A549 (cell line): ENCODE measurements around the gene ZIC1.

Source experiments
- CBX2 ChIP-seq: fragments of 200-600 bp; sonication (generic); IDR thresholded peaks from 2 replicates; pipeline ENCODE4 v1.6.1; 2016; ENCODE audit warnings: low read depth, mild to moderate bottlenecking, borderline replicate concordance
- CBX8 ChIP-seq: fragments of 200-600 bp; sonication (generic); IDR thresholded peaks from 2 replicates; pipeline ENCODE4 v1.6.1; 2016
- CTCF ChIP-seq: fragments of >200 bp; sonication (Bioruptor Twin); formaldehyde crosslinking; IDR thresholded peaks from 3 replicates; pipeline ENCODE4 v1.5.1; 2016
- EHMT2 ChIP-seq: fragments of 200-600 bp; sonication (generic); IDR thresholded peaks from 2 replicates; pipeline ENCODE4 v1.6.1; 2016; ENCODE audit warnings: antibody characterized with exemption, low read depth, mild to moderate bottlenecking, moderate library complexity
- FOSL2 ChIP-seq, 2 experiments: fragments of 450-650 bp in 1 of 2; fragments of >200 bp in 1 of 2; sonication (Bioruptor Twin) in 1 of 2; formaldehyde crosslinking; IDR thresholded peaks; 2 replicates each; pipeline versions ENCODE4 v1.5.0 to v1.6.1; 2016 to 2020; ENCODE audit warnings: mild to moderate bottlenecking in 1 of 2, moderate library complexity in 1 of 2
- KDM5A ChIP-seq: fragments of 200-600 bp; sonication (generic); IDR thresholded peaks from 2 replicates; pipeline ENCODE4 v1.6.1; 2016; ENCODE audit warnings: antibody characterized with exemption, mild to moderate bottlenecking
- MAFK ChIP-seq: fragments of 450-650 bp; IDR thresholded peaks from 2 replicates; pipeline ENCODE4 v1.6.1; 2014; ENCODE audit not compliant: partially characterized antibody
- PHF8 ChIP-seq: fragments of 200-600 bp; sonication (generic); IDR thresholded peaks from 2 replicates; pipeline ENCODE4 v1.6.1; 2016; ENCODE audit warnings: low read depth, mild to moderate bottlenecking, antibody characterized with exemption, moderate library complexity, borderline replicate concordance
- POLR2A ChIP-seq: IDR thresholded peaks from 2 replicates; pipeline ENCODE4 v1.6.1; 2012; ENCODE audit warnings: mild to moderate bottlenecking, low read length
- TF ChIP-seq, protein P1 (sequence below): IDR thresholded peaks from 2 replicates; pipeline ENCODE4 v1.6.1; 2012

GRCh38 chr3:147371771-147372340 lies 37.3 kb upstream of the ZIC1 start:
- TF ChIP-seq CTCF (no peak), FOSL2 (IDR thresholded peaks at IDR 0.05) (no peak), FOSL2 (CRISPR knock-in tag; IDR thresholded peaks at IDR 0.05) (no peak), CBX2 (no peak), KDM5A (no peak), EHMT2 (no peak), PHF8 (no peak), MAFK (no peak), POLR2A (no peak), CBX8 (no peak)
- TF ChIP-seq, protein P1, sequence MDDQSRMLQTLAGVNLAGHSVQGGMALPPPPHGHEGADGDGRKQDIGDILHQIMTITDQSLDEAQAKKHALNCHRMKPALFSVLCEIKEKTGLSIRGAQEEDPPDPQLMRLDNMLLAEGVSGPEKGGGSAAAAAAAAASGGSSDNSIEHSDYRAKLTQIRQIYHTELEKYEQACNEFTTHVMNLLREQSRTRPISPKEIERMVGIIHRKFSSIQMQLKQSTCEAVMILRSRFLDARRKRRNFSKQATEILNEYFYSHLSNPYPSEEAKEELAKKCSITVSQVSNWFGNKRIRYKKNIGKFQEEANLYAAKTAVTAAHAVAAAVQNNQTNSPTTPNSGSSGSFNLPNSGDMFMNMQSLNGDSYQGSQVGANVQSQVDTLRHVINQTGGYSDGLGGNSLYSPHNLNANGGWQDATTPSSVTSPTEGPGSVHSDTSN = no peak
